HG03469 (cell line): ENCODE data around the gene MARCO.

Source experiments
- ATAC-seq: cut with Tn5 transposase; IDR thresholded peaks from one replicate; pipeline ENCODE4 v1.9.1; 2021; ENCODE audit warnings: mild to moderate bottlenecking, moderate library complexity, moderate number of reproducible peaks; ENCODE audit not compliant: unreplicated experiment

Gene MARCO

GRCh38 chr2:118942031-118942430 lies at the start of gene MARCO:
MARCO (plus strand) TSS chr2:118942194; CDS start chr2:118942301, 107 bp downstream.
- no peak for ATAC-seq

- ATAC-seq, result no peak
Observed at GRCh38 chr2:118893100-118893499, 48.9 kb upstream of the MARCO start.

GRCh38 chr2:118902266-118903028 lies 39.5 kb upstream of the MARCO start:
- no peak for ATAC-seq

- no peak for ATAC-seq
Observed at GRCh38 chr2:118903029-118903351, 39.0 kb upstream of the MARCO start.

- no peak for ATAC-seq
Observed at GRCh38 chr2:118903551-118904479, 38.2 kb upstream of the MARCO start.

- no peak for ATAC-seq
Observed at GRCh38 chr2:118905206-118905605, 36.8 kb upstream of the MARCO start.

- no peak for ATAC-seq
Observed at GRCh38 chr2:118906186-118906585, 35.8 kb upstream of the MARCO start.

- no peak for ATAC-seq
Observed at GRCh38 chr2:118907759-118908158, 34.2 kb upstream of the MARCO start.

- no peak for ATAC-seq
Observed at GRCh38 chr2:118909191-118909590, 32.8 kb upstream of the MARCO start.

- no peak for ATAC-seq
Observed at GRCh38 chr2:118911166-118911856, 30.7 kb upstream of the MARCO start.

- ATAC-seq, result no peak
Observed at GRCh38 chr2:118911936-118912335, 30.1 kb upstream of the MARCO start.

GRCh38 chr2:118913131-118913802 lies 28.7 kb upstream of the MARCO start:
- no peak for ATAC-seq

GRCh38 chr2:118913803-118914645 lies 28.0 kb upstream of the MARCO start:
- no peak for ATAC-seq

GRCh38 chr2:118914721-118915453 lies 27.1 kb upstream of the MARCO start:
- no peak for ATAC-seq

GRCh38 chr2:118918017-118918416 lies 24.0 kb upstream of the MARCO start:
- ATAC-seq, result no peak

GRCh38 chr2:118921646-118922045 lies 20.3 kb upstream of the MARCO start:
- no peak for ATAC-seq

GRCh38 chr2:118922254-118922653 lies 19.7 kb upstream of the MARCO start:
- ATAC-seq, result no peak

- no peak for ATAC-seq
Observed at GRCh38 chr2:118923371-118923770, 18.6 kb upstream of the MARCO start.

GRCh38 chr2:118925476-118925875 lies 16.5 kb upstream of the MARCO start:
- no peak for ATAC-seq
